A549 (cell line): ENCODE data around the gene SPECC1.

Experiments used
- EHF ChIP-seq: fragments of 250-450 bp; sonication (Bioruptor Pico); IDR thresholded peaks from 2 replicates; pipeline ENCODE4 v1.5.0; 2020; ENCODE audit warnings: mild to moderate bottlenecking
- HDAC2 ChIP-seq: fragments of 200-600 bp; sonication (generic); IDR thresholded peaks from 2 replicates; pipeline ENCODE4 v1.6.1; 2016
- NR3C1 ChIP-seq: fragments of >200 bp; sonication (Bioruptor Twin); formaldehyde crosslinking; IDR thresholded peaks from 3 replicates; pipeline ENCODE4 v1.6.1; 2017
- POLR2A ChIP-seq: IDR thresholded peaks from 2 replicates; pipeline ENCODE4 v1.6.1; 2012; ENCODE audit warnings: mild to moderate bottlenecking, low read length
- RNF2 ChIP-seq: fragments of 200-600 bp; sonication (generic); IDR thresholded peaks from 2 replicates; pipeline ENCODE4 v1.6.1; 2016; ENCODE audit warnings: low read depth, mild to moderate bottlenecking, antibody characterized with exemption, moderate library complexity, borderline replicate concordance
- ZFP36 ChIP-seq: fragments of 450-650 bp; IDR thresholded peaks from 2 replicates; pipeline ENCODE4 v1.6.1; 2014; ENCODE audit warnings: borderline replicate concordance; ENCODE audit not compliant: partially characterized antibody
- TF ChIP-seq, protein P1 (sequence below): fragments of >200 bp; sonication (Bioruptor Twin); formaldehyde crosslinking; IDR thresholded peaks from 3 replicates; pipeline ENCODE4 v1.5.1; 2016

DNA sequence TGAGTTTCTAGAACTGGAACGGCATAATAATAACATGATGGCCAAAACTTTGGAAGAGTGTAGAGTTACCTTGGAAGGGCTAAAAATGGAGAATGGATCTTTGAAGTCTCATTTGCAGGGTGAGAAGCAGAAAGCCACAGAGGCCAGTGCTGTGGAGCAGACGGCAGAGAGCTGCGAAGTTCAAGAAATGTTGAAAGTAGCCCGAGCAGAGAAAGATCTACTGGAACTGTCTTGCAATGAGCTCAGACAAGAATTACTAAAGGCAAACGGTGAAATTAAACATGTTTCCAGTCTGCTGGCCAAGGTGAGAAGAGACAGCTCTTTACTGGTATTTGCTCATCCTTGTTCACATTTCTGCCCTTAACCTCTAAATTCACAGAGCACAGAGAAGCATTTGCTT is 196.4 kb downstream of the SPECC1 start:
- TF ChIP-seq RNF2 = no peak
- TF ChIP-seq, protein P1, sequence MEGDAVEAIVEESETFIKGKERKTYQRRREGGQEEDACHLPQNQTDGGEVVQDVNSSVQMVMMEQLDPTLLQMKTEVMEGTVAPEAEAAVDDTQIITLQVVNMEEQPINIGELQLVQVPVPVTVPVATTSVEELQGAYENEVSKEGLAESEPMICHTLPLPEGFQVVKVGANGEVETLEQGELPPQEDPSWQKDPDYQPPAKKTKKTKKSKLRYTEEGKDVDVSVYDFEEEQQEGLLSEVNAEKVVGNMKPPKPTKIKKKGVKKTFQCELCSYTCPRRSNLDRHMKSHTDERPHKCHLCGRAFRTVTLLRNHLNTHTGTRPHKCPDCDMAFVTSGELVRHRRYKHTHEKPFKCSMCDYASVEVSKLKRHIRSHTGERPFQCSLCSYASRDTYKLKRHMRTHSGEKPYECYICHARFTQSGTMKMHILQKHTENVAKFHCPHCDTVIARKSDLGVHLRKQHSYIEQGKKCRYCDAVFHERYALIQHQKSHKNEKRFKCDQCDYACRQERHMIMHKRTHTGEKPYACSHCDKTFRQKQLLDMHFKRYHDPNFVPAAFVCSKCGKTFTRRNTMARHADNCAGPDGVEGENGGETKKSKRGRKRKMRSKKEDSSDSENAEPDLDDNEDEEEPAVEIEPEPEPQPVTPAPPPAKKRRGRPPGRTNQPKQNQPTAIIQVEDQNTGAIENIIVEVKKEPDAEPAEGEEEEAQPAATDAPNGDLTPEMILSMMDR = no peak
- no peak for TF ChIP-seq POLR2A
- TF ChIP-seq EHF (CRISPR knock-in tag) = no peak
- no peak for TF ChIP-seq NR3C1
- no peak for TF ChIP-seq HDAC2
- TF ChIP-seq ZFP36 = no peak
